Smooth muscle cell (in vitro differentiated cells): ENCODE data around the gene SF3B2. TPM values are rescaled to one million over a fixed set of nuclear protein-coding genes. Genes with fewer than 3 reads are reported as not detected.
"Not testable (repeated sequence)": the region's sequence is repeated elsewhere in the genome, so short reads cannot be mapped to it uniquely, and the experiment has no call there.

Experiments used
- DNase-seq: peaks from one replicate; lab custom pipeline; 2025; ENCODE audit not compliant: unreplicated experiment; lab: John Stamatoyannopoulos, UW
- H2AFZ ChIP-seq: fragments of 200-600 bp; sonication (generic); 2 replicates; pipeline ENCODE4 v1.6.0; 2016; ENCODE audit warnings: antibody characterized with exemption, low read depth, mild to moderate bottlenecking
- H3F3A ChIP-seq: fragments of 200-600 bp; sonication (generic); 2 replicates; pipeline ENCODE4 v1.6.0; 2017; ENCODE audit warnings: antibody characterized with exemption, low read depth
- H3K27ac ChIP-seq: fragments of 200-600 bp; sonication (generic); 2 replicates; pipeline ENCODE4 v1.5.1; 2016; ENCODE audit warnings: low read depth, mild to moderate bottlenecking
- H3K27me3 ChIP-seq: fragments of 200-600 bp; sonication (generic); 2 replicates; pipeline ENCODE4 v1.6.1; 2016; ENCODE audit warnings: low read depth, mild to moderate bottlenecking
- H3K36me3 ChIP-seq: fragments of 200-600 bp; sonication (generic); 2 replicates; pipeline ENCODE4 v1.5.1; 2016; ENCODE audit warnings: low read depth
- H3K4me1 ChIP-seq: fragments of 200-600 bp; sonication (generic); 2 replicates; pipeline ENCODE4 v1.5.1; 2016; ENCODE audit warnings: low read depth
- H3K4me2 ChIP-seq: fragments of 200-600 bp; sonication (generic); 2 replicates; pipeline ENCODE4 v1.6.0; 2016; ENCODE audit warnings: mild to moderate bottlenecking
- H3K4me3 ChIP-seq: fragments of 200-600 bp; sonication (generic); 2 replicates; pipeline ENCODE4 v1.5.1; 2016; ENCODE audit warnings: mild to moderate bottlenecking
- H3K79me2 ChIP-seq: fragments of 200-600 bp; sonication (generic); 2 replicates; pipeline ENCODE4 v1.6.0; 2016; ENCODE audit warnings: low read depth, mild to moderate bottlenecking
- H3K9ac ChIP-seq: fragments of 200-600 bp; sonication (generic); 2 replicates; pipeline ENCODE4 v1.6.0; 2016; ENCODE audit warnings: low read depth
- H3K9me3 ChIP-seq: fragments of 200-600 bp; sonication (generic); replicated peaks from 2 replicates; pipeline ENCODE4 v1.5.1; 2016; ENCODE audit warnings: low read depth
- H4K20me1 ChIP-seq: fragments of 200-600 bp; sonication (generic); 2 replicates; pipeline ENCODE4 v1.6.0; 2016; ENCODE audit warnings: low read depth
- CTCF ChIP-seq: fragments of 200-600 bp; sonication (generic); IDR thresholded peaks from 2 replicates; pipeline ENCODE4 v1.5.1; 2017; ENCODE audit warnings: borderline replicate concordance, mild to moderate bottlenecking, antibody characterized with exemption; ENCODE audit not compliant: insufficient read depth, poor library complexity, severe bottlenecking
- WGBS: methylation state at CpG from one replicate; pipeline ENCODE4 v1.1.7; 2016; ENCODE audit warnings: low lambda C conversion rate; 5-methylcytosine and 5-hydroxymethylcytosine counted together
- polyA plus RNA-seq: library from polyadenylated mRNA; unstranded; fragments of >200 nt; fragmentation: Nextera tagmentation; extraction: Ambion mirVana; gene quantifications from 2 replicates; pipeline ENCODE4 v1.2.1, GENCODE V29; 2016
- total RNA-seq: library from RNA; depleted of rRNA; stranded (reverse); fragments of >200 nt; gene quantifications from 2 replicates; pipeline ENCODE4 v1.2.3, GENCODE V29; 2014

SF3B2 gene
- total and polyA plus RNA-seq, 2 experiments from 2014 or later: 125 to 182 TPM

GRCh38 chr11:66089067-66089466 lies 36.9 kb downstream of the SF3B2 start:
- H3F3A ChIP-seq: no peaks in the 10 kb centered on the region
- H3K79me2 ChIP-seq: peaks cover 73% of the 10 kb centered on the region
- no peak overlapping the region for H3K4me3 ChIP-seq
- peaks cover 64% of the 10 kb centered on the region for H4K20me1 ChIP-seq
- H3K9ac ChIP-seq: no peak overlapping the region
- 78% methylated on average over 3 of the region's 3 CpGs for WGBS
- no peak for DNase-seq
- H3K9me3 ChIP-seq: no peaks in the 10 kb centered on the region
- H3K4me2 ChIP-seq: no peak overlapping the region
- H3K36me3 ChIP-seq: peaks cover 3% of the 10 kb centered on the region
- no peaks in the 10 kb centered on the region for H3K27me3 ChIP-seq
- no peak for TF ChIP-seq CTCF
- no peak overlapping the region for H2AFZ ChIP-seq
- no peak overlapping the region for H3K27ac ChIP-seq
- peaks cover 13% of the 10 kb centered on the region for H3K4me1 ChIP-seq

- Histone ChIP-seq H3K4me3 (no peak overlapping the region), H3K9me3 (no peaks in the 10 kb centered on the region), H3K4me1 (peaks cover 2% of the 10 kb centered on the region), H3K4me2 (no peak overlapping the region), H3K27me3 (no peaks in the 10 kb centered on the region), H2AFZ (no peak overlapping the region), H3K36me3 (peaks cover 3% of the 10 kb centered on the region), H3K79me2 (peaks cover 62% of the 10 kb centered on the region), H3F3A (no peaks in the 10 kb centered on the region), H4K20me1 (peaks cover 52% of the 10 kb centered on the region), H3K27ac (no peak overlapping the region), H3K9ac (no peak overlapping the region)
- no peak for TF ChIP-seq CTCF
- WGBS: 96% methylated on average over 4 of the region's 4 CpGs
- DNase-seq: no peak
Observed at GRCh38 chr11:66090288-66090687, 38.1 kb downstream of the SF3B2 start.

GRCh38 chr11:66092125-66092524 lies 40.0 kb downstream of the SF3B2 start:
- H3K9me3 ChIP-seq, H2AFZ ChIP-seq, H3K4me3 ChIP-seq, H3K27me3 ChIP-seq, H3K36me3 ChIP-seq, H3K9ac ChIP-seq, H3K4me1 ChIP-seq, H3F3A ChIP-seq, H3K4me2 ChIP-seq, DNase-seq, H3K27ac ChIP-seq: not testable (repeated sequence)
- peaks cover 63% of the 10 kb centered on the region for H3K79me2 ChIP-seq
- WGBS: 96% methylated on average over 2 of the region's 2 CpGs
- peaks cover 55% of the 10 kb centered on the region for H4K20me1 ChIP-seq

- H3K27me3 ChIP-seq, H3K4me2 ChIP-seq, H3K4me1 ChIP-seq, H3K27ac ChIP-seq, H3K9me3 ChIP-seq, H3K9ac ChIP-seq, H2AFZ ChIP-seq, H3F3A ChIP-seq, DNase-seq, H3K4me3 ChIP-seq, H3K36me3 ChIP-seq: not testable (repeated sequence)
- H3K79me2 ChIP-seq: peaks cover 95% of the 10 kb centered on the region
- WGBS: 96% methylated on average over 10 of the region's 10 CpGs
- H4K20me1 ChIP-seq: peaks cover 76% of the 10 kb centered on the region
Observed at GRCh38 chr11:66099746-66100145, 47.6 kb downstream of the SF3B2 start.
